HG03108 (cell line): ENCODE measurements around the gene TNFRSF1B.

Experiments used
- ATAC-seq: cut with Tn5 transposase; IDR thresholded peaks from one replicate; pipeline ENCODE4 v1.9.1; 2021; ENCODE audit warnings: moderate library complexity; ENCODE audit not compliant: unreplicated experiment

Gene TNFRSF1B

GRCh38 chr1:12173631-12174121 is 6.9 kb downstream of the TNFRSF1B start:
- no peak for ATAC-seq

GRCh38 chr1:12174924-12175810 is 8.4 kb downstream of the TNFRSF1B start:
- no peak for ATAC-seq

GRCh38 chr1:12176298-12177118 is 9.7 kb downstream of the TNFRSF1B start:
- ATAC-seq = no peak

- ATAC-seq = no peak
Observed at GRCh38 chr1:12177156-12177998, 10.6 kb downstream of the TNFRSF1B start.

- no peak for ATAC-seq
Observed at GRCh38 chr1:12177999-12178441, 11.2 kb downstream of the TNFRSF1B start.

- no peak for ATAC-seq
Observed at GRCh38 chr1:12178511-12178910, 11.7 kb downstream of the TNFRSF1B start.

- no peak for ATAC-seq
Observed at GRCh38 chr1:12179111-12179519, 12.3 kb downstream of the TNFRSF1B start.

- ATAC-seq = no peak
Observed at GRCh38 chr1:12179676-12180075, 12.9 kb downstream of the TNFRSF1B start.

- ATAC-seq = no peak
Observed at GRCh38 chr1:12180315-12180714, 13.5 kb downstream of the TNFRSF1B start.

GRCh38 chr1:12180903-12181302 is 14.1 kb downstream of the TNFRSF1B start:
- no peak for ATAC-seq

- ATAC-seq = no peak
Observed at GRCh38 chr1:12181568-12181967, 14.8 kb downstream of the TNFRSF1B start.

GRCh38 chr1:12182410-12182984 is 15.7 kb downstream of the TNFRSF1B start:
- ATAC-seq = no peak

- no peak for ATAC-seq
Observed at GRCh38 chr1:12183095-12183794, 16.5 kb downstream of the TNFRSF1B start.

GRCh38 chr1:12184008-12184681 is 17.4 kb downstream of the TNFRSF1B start:
- no peak for ATAC-seq

GRCh38 chr1:12185036-12185917 is 18.5 kb downstream of the TNFRSF1B start:
- ATAC-seq = no peak

GRCh38 chr1:12185918-12186678 is 19.3 kb downstream of the TNFRSF1B start:
- no peak for ATAC-seq

GRCh38 chr1:12186679-12186985 is 19.8 kb downstream of the TNFRSF1B start:
- ATAC-seq = no peak

- no peak for ATAC-seq
Observed at GRCh38 chr1:12188115-12188514, 21.3 kb downstream of the TNFRSF1B start.
